Measurements from ENCODE around the gene LSM7.
A peak's percentile ranks its signal among the peaks of the same experiment; 100 is the strongest.

Gene LSM7

GRCh38 chr19:2328401-2329148 lies at the start of gene LSM7, which contains the start of gene SPPL2B:
Gene LSM7, minus strand, starts transcription at chr19:2328586. Its CDS starts 20 bp downstream, at chr19:2328566.
Gene SPPL2B, plus strand, starts transcription at chr19:2328684. Its CDS starts 26 bp downstream, at chr19:2328710.
- DNase-seq: peak; percentile 87 to 96

GRCh38 chr19:2376784-2377519 lies 48.6 kb upstream of the LSM7 start:
- DNase-seq: no peak

- DNase-seq: no peak
Measured at GRCh38 chr19:2375353-2376121, 47.2 kb upstream of the LSM7 start.

GRCh38 chr19:2374808-2375207 lies 46.4 kb upstream of the LSM7 start:
- DNase-seq: no peak

GRCh38 chr19:2372076-2372612 lies 43.8 kb upstream of the LSM7 start:
- DNase-seq: no peak

- DNase-seq: peak; percentile 29 to 39
Measured at GRCh38 chr19:2371656-2372055, 43.3 kb upstream of the LSM7 start.

GRCh38 chr19:2365201-2365970 lies 37.0 kb upstream of the LSM7 start:
- no peak for DNase-seq

- no peak for DNase-seq
Measured at GRCh38 chr19:2363419-2363818, 35.0 kb upstream of the LSM7 start.

GRCh38 chr19:2362970-2363300 lies 34.5 kb upstream of the LSM7 start:
- no peak for DNase-seq

GRCh38 chr19:2362046-2362969 lies 33.9 kb upstream of the LSM7 start:
- no peak for DNase-seq

- DNase-seq: no peak
Measured at GRCh38 chr19:2361246-2362045, 33.1 kb upstream of the LSM7 start.

GRCh38 chr19:2360833-2361232 lies 32.4 kb upstream of the LSM7 start:
- DNase-seq: no peak

- DNase-seq: no peak
Measured at GRCh38 chr19:2359992-2360685, 31.8 kb upstream of the LSM7 start, which contains the start of gene TMPRSS9. Gene TMPRSS9, plus strand, starts transcription at chr19:2360265. Its CDS starts 29,521 bp downstream, at chr19:2389786.

GRCh38 chr19:2358548-2359173 lies 30.3 kb upstream of the LSM7 start:
- DNase-seq: no peak

GRCh38 chr19:2357279-2358206 lies 29.2 kb upstream of the LSM7 start:
- DNase-seq: no peak

- DNase-seq: no peak
Measured at GRCh38 chr19:2356036-2356646, 27.8 kb upstream of the LSM7 start.

Data from inflammatory macrophage treated with lipopolysaccharide for 1 hour (primary cell).